Amniotic stem cell (primary cell): Measurements from ENCODE around the gene OVAAL.

Source experiments
- DNase-seq: peaks from one replicate; lab custom pipeline; 2025; lab: John Stamatoyannopoulos, UW

The OVAAL gene

DNA sequence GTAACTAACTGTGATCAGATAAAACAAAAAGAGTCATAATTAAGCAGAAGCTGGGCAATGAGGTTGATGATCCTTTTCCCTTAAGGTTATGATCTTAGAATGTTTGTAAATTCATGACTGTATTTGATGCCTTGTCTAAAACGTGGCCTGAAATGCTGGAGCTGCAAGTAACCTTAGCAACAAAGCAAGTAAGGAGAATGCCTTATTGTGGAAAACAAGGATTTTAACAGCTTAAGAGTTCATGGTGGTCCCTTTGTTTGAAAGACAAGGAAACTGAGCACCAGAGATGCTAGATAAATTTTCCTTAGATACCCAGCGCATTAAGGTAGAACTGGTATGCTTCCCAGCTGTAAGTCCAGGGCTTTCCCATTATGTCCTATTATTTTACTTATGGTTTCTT, 47.4 kb downstream of the OVAAL start:
- no peak for DNase-seq

DNA sequence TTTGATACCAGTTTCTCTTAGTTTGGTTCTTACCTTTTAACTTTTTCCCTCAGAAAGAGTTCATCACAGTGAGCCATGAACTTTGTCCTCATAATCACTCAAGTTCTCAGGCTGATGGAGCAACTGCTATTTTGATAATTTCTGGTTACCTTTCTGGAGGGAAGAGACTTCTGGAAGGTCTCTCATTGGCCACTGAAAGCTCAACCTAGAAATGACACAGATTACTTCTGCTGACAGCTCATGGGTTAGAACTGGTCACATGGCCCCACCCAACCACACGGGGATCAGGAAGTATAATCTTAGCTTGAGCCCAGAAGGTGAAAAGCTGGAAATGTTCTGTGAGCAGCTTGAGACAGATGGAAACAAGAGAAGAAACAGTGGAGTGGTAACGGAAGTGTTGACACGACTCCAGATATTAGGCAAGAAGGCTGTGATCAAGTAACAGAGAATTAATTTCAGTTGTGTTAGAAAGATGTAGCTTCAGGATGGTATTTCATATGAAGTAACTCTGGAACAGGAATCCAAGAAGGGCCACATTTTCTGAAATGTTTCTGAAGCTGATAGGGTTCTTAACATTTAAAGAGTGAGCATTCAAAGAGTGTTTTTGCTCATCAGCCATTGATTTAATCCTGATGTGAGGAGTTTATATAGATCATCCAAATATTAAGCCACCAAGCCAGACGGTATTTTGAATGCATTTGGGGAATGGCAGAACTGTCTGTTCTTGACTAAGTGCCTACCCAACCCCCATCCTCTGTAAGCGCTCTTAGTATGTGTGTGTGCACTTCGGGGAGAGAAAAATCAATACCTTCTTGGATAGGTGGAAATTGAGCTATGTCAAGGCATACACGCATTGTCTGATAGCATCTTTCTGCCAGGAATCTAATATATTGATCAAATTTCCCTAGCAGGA, 51.1 kb downstream of the OVAAL start:
- DNase-seq, result no peak

DNA sequence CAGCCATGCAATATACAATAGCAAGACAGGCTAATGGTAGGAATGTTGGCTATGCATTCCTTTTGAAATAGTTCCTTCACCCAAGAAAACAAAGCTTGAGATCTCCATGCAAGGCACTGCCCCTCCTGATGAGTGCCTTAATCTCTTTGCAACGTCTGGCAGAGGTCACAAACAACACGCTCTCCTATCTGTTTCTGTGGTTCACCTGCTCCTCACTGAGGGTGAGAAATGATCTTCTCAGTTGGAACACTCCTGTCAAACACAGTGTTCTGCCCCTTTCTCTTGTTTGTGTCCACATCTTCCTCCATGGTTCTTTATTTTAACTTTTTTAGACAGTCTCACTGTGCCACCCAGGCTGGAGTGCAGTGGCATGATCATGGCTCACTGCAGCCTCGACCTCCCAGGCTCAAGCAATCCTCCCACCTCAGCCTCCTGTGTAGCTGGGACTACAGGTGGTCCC, 51.8 kb downstream of the OVAAL start:
- no peak for DNase-seq

DNA sequence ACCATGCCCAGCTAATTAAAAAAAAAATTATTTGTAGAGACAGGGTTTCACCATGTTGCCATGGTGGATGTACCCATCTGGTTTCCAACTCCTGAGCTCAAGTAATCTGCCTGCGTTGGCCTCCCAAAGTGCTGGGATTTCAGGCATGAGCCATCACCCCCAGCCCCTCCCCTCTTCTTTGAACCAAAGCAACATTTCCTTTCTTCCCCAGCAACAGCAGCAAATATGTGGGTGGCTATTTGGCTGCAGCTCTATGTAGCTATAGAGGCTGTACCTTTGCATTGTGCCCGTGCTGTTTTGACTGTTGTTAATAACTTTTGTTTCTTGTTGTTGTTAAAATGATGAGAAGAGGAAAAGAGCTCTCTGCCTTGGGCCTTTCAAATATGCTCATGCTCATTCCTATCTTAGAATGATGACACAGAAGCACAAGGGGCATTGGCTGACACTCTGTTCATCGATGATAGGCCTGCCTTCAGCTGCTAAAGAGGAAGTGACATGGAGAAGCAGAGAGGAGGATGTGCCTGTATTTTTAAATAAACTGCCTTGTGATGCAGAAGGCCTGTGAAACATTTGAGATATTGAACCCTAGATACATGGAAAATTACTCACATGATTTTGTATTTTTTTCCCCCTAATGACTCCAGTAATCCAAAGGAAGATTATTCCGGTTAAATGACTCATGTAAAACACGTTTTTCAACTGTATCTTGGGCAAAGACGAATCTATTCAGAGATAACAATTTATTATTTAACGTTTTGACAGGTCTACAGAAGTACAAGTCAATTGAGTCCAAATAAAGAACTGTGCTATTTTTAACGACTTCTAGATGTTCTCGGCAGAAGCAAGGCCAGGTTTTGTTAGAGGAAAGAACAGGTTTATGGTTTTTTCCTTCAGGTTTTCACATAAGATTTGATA, 52.5 kb downstream of the OVAAL start:
- DNase-seq, result no peak

DNA sequence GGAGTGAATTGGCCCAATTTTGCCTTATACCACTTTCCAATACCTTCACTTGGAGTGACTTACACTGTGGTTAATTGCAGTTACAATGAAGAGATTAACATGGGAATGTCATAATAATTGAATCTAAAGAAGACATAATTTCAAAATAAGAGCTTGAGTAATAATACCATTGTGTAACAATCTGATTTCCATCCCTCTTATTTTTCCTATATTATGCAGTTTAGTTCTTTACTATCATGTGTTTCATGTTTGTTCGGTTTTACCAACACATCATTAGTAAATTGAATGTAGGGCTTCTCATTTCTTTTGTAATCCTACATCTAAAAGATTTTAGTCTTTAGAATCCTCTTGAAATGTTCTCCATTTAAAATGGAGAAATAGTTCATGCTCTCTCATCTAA, 53.9 kb downstream of the OVAAL start:
- DNase-seq, result no peak

DNA sequence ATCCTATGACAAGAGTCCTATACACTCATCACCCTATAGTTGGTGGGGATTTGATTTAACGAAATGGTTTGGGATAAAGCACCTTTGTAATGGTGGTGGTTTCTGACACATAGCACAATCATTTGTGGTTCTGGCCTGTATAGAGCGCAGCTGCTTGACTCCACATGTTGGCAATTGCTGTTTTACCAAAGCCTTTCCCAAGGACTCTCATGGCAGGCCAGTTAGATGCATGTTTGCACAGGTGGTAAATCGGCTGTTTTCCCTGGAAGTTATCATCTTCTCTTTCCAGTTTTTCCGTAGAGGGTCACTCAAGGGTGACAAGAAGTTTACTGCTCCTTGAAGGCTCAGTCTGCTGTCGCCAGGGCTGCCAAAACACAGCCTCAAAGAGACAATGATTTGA, 56.0 kb downstream of the OVAAL start:
- no peak for DNase-seq

DNA sequence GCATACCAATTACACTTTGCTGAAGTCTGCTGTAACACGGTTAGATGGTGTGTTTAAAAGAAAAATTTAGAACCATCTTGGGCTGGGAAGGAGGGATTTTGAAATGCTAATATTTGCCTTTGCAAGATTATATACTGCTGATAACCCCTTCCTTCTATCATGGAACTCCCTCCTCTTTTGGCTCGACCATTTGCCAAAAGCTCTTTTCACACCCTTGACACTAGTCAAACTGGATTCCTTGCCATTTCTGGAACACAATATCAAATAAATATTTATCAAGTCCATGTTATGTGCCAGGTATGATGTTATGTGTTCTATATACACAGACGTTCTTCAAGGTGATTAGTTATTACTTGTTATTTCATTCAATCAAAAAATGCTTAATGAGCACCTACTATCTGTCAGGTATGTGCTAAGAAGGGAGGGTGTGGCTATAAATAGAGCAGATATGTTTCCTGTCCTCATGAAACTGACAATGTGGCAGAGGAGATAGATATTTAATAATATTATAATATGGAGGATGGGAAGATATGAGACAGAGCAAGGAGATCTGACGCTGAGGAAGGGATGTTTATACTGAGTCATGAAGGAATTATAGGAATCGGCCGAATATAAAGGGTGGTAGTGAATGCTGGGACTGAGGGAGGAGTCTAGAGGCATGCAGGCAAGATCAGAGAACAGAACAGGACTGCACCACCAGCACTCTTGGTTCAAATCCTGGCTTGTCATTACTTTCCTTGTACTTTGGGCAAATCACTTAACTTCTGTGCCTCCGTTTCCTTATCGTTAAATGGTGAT, 56.9 kb downstream of the OVAAL start:
- no peak for DNase-seq
